SHP77 (cell line): Measurements from ENCODE around the gene ABCB9.
"Not testable (repeated sequence)": the region's sequence is repeated elsewhere in the genome, so short reads cannot be mapped to it uniquely, and the experiment has no call there.

Source experiments
- DNase-seq, 2 experiments: peaks; one replicate each; lab custom pipeline; 2025; lab: John Stamatoyannopoulos, UW

Gene ABCB9

GRCh38 chr12:122937622-122938091 lies 28.6 kb downstream of the ABCB9 start:
- no peak for DNase-seq

- DNase-seq = no peak
Measured at GRCh38 chr12:122935318-122935717, 30.9 kb downstream of the ABCB9 start.

GRCh38 chr12:122934722-122935121 lies 31.5 kb downstream of the ABCB9 start:
- no peak for DNase-seq

GRCh38 chr12:122932207-122932606 lies 34.1 kb downstream of the ABCB9 start:
- DNase-seq = no peak

- DNase-seq = no peak
Measured at GRCh38 chr12:122929812-122930211, 36.5 kb downstream of the ABCB9 start.

GRCh38 chr12:122929148-122929538 lies 37.1 kb downstream of the ABCB9 start:
- no peak for DNase-seq

- no peak for DNase-seq
Measured at GRCh38 chr12:122928404-122929147, 37.7 kb downstream of the ABCB9 start.

GRCh38 chr12:122927756-122928403 lies 38.4 kb downstream of the ABCB9 start:
- DNase-seq = no peak

- peak in 1 of 2 experiments; percentile 9 for DNase-seq
Measured at GRCh38 chr12:122921917-122922316, 44.3 kb downstream of the ABCB9 start.

- no peak for DNase-seq
Measured at GRCh38 chr12:122920687-122921086, 45.6 kb downstream of the ABCB9 start.

GRCh38 chr12:122918827-122919226 lies 47.4 kb downstream of the ABCB9 start:
- no peak for DNase-seq

- no peak for DNase-seq
Measured at GRCh38 chr12:122917507-122918121, 48.6 kb downstream of the ABCB9 start.

GRCh38 chr12:122909442-122910288 lies 56.6 kb downstream of the ABCB9 start:
- peak; percentile 64 to 79 for DNase-seq

GRCh38 chr12:122908915-122909314 lies 57.3 kb downstream of the ABCB9 start:
- no peak for DNase-seq

GRCh38 chr12:122905258-122905657 lies 61.0 kb downstream of the ABCB9 start:
- not testable (repeated sequence) for DNase-seq

GRCh38 chr12:122903693-122904034 lies 62.6 kb downstream of the ABCB9 start:
- DNase-seq = no peak

GRCh38 chr12:122902854-122903692 lies 63.2 kb downstream of the ABCB9 start:
- DNase-seq = no peak

GRCh38 chr12:122899887-122900286 lies 66.4 kb downstream of the ABCB9 start:
- no peak for DNase-seq

- DNase-seq = no peak
Measured at GRCh38 chr12:122896662-122897061, 69.6 kb downstream of the ABCB9 start.

- DNase-seq = peak; percentile 82
Measured at GRCh38 chr12:122895704-122896636, 70.3 kb downstream of the ABCB9 start, which contains the start of gene VPS37B. Gene VPS37B, minus strand, starts transcription at chr12:122896124. Its CDS starts 62 bp downstream, at chr12:122896062.
